ENCODE results near the gene ST3GAL3. TPM values are rescaled to one million over a fixed set of nuclear protein-coding genes. Genes with fewer than 3 reads are reported as not detected.
A peak's percentile ranks its signal among the peaks of the same experiment; 100 is the strongest.

The ST3GAL3 gene
- total RNA-seq, 1 experiment from 2014 or later = 26.8 TPM

DNA sequence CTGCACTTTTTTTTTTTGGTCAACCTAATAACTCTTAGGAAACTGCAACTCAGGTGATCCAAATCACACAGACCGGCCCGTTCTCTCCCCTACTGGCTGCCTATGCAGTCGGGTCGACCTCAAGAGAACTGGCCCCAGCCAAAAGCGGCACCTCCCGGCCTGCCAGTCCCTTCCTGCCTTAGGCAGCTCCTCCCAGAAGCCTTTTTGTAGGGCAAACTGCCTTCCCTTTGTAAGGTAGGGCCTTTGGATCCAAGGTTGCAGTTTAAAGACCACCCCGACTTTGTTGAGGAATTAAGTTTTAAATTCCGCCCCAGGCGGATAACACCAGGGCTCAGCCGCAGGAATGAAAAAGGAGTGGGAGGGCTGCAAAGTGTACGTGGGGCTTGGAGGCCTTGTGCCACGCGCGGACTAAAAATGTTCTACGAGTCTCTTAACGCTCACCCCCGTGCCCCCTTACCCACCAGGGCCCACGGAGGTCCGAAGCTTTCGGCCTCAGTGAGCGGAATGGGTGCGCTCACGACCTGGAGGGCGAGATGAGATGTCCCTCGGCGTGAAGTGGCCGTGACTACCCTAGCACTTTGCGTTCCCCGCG, 642 bp upstream of the ST3GAL3 start:
- H3K27ac ChIP-seq (ENCODE audit: low read depth, low read length, poor library complexity, severe bottlenecking) = peak overlapping the region; percentile 94
- H3K4me3 ChIP-seq (ENCODE audit: low read depth, low read length, poor library complexity, severe bottlenecking) = peak overlapping the region; percentile 98
- CTCF ChIA-PET = interaction anchor here (1.6 kb wide), 1 partner anchor 228 kb away, joined by 5 read pairs; no protein-coding TSS in a partner anchor

DNA sequence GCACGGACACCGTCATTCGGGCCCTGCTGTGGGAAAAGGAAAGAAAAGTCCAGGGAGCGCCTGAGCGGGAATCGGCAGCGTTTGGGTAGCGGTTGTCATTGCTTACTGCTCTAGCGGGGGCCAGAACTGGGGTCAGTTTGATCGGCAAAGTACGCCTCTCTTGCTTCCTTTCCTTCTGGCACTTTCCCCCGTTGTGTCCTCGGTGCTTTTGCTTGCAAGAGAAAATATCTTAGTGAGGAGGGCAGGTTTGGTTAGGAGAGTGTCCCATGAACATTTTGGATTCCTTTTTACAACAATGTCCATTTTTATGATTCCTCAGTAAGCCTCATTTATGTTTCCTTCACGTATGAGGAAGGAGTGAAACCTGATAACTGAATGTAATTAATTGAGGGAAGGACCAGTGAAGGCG, 670 bp downstream of the ST3GAL3 start:
- H3K9me3 ChIP-seq (ENCODE audit: low read depth, low read length, poor library complexity, severe bottlenecking) = no peaks in the 10 kb centered on the region
- H3K27ac ChIP-seq (ENCODE audit: low read depth, low read length, poor library complexity, severe bottlenecking) = peak overlapping the region; percentile 94
- intact Hi-C loops (cut with micrococcal nuclease; ENCODE audit: unreplicated experiment) = no loop called here
- ChIA-PET CTCF (no interaction called here), POLR2A (ENCODE audit: low non-redundant PET) (no interaction called here)
- TF ChIP-seq, protein P1, sequence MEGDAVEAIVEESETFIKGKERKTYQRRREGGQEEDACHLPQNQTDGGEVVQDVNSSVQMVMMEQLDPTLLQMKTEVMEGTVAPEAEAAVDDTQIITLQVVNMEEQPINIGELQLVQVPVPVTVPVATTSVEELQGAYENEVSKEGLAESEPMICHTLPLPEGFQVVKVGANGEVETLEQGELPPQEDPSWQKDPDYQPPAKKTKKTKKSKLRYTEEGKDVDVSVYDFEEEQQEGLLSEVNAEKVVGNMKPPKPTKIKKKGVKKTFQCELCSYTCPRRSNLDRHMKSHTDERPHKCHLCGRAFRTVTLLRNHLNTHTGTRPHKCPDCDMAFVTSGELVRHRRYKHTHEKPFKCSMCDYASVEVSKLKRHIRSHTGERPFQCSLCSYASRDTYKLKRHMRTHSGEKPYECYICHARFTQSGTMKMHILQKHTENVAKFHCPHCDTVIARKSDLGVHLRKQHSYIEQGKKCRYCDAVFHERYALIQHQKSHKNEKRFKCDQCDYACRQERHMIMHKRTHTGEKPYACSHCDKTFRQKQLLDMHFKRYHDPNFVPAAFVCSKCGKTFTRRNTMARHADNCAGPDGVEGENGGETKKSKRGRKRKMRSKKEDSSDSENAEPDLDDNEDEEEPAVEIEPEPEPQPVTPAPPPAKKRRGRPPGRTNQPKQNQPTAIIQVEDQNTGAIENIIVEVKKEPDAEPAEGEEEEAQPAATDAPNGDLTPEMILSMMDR (conservative IDR thresholded peaks at IDR 0.05; ENCODE audit: low read depth, low read length) = no peak
- TF ChIP-seq EZH2 (IDR thresholded peaks at IDR 0.05; ENCODE audit: borderline replicate concordance, low read depth, low read length, poor library complexity, severe bottlenecking) = no peak
- peaks cover 23% of the 10 kb centered on the region for H3K4me1 ChIP-seq (ENCODE audit: insufficient read depth, low read length, poor library complexity, severe bottlenecking)
- H3K27me3 ChIP-seq (replicated peaks; ENCODE audit: insufficient read depth, low read depth, low read length, poor library complexity) = no peaks in the 10 kb centered on the region
- peak; percentile 47 for DNase-seq (ENCODE audit: low spot score)
- H3K36me3 ChIP-seq (ENCODE audit: insufficient read depth, low read length, poor library complexity, severe bottlenecking) = peaks cover 24% of the 10 kb centered on the region
- BruUV-seq (replicated peaks) = no TSS peak
- peak overlapping the region; percentile 98 for H3K4me3 ChIP-seq (ENCODE audit: low read depth, low read length, poor library complexity, severe bottlenecking)

More for the DNA sequence above, 642 bp upstream of the ST3GAL3 start:
- H3K27me3 ChIP-seq (replicated peaks; ENCODE audit: insufficient read depth, low read depth, low read length, poor library complexity) = no peaks in the 10 kb centered on the region
- peaks cover 33% of the 10 kb centered on the region for H3K36me3 ChIP-seq (ENCODE audit: insufficient read depth, low read length, poor library complexity, severe bottlenecking)
- TSS peak; percentile 72 for BruUV-seq (replicated peaks)
- peak; percentile 39 for DNase-seq (ENCODE audit: low spot score)
- intact Hi-C loops (cut with micrococcal nuclease; ENCODE audit: unreplicated experiment) = no loop called here
- H3K9me3 ChIP-seq (ENCODE audit: low read depth, low read length, poor library complexity, severe bottlenecking) = no peaks in the 10 kb centered on the region
- POLR2A ChIA-PET (ENCODE audit: low non-redundant PET) = interaction anchor here (0.6 to 1.0 kb wide), 3 partner anchors 56 to 324 kb away, joined by 3 to 9 read pairs (median 8); partner anchors contain the start of gene SLC6A9
- peaks cover 23% of the 10 kb centered on the region for H3K4me1 ChIP-seq (ENCODE audit: insufficient read depth, low read length, poor library complexity, severe bottlenecking)
- TF ChIP-seq EZH2 (IDR thresholded peaks at IDR 0.05; ENCODE audit: borderline replicate concordance, low read depth, low read length, poor library complexity, severe bottlenecking) = no peak
- TF ChIP-seq, protein P1 (conservative IDR thresholded peaks at IDR 0.05; ENCODE audit: low read depth, low read length) = no peak

DNA sequence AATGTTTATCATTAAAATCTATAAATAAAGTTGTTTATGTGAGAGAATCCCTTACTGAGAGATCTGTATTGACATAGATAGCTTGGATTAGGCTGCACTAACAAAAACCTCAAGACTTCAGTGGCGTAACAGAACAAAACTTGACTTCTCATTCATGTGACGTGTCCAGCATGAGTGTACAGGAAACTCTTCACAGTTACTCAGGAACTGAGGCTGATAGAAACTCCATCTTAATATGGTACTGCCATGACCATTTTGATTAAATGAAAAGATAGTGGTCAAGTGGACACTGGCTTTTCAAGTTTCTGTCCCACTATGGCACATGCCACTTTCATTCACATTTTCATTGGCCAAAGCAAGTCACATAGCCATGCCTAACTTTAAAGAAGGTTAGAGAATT, 3.7 kb downstream of the ST3GAL3 start:
- TF ChIP-seq EZH2 (IDR thresholded peaks at IDR 0.05; ENCODE audit: borderline replicate concordance, low read depth, low read length, poor library complexity, severe bottlenecking) = no peak
- TF ChIP-seq, protein P1 (conservative IDR thresholded peaks at IDR 0.05; ENCODE audit: low read depth, low read length) = no peak
- Histone ChIP-seq H3K27me3 (replicated peaks; ENCODE audit: insufficient read depth, low read depth, low read length, poor library complexity) (no peaks in the 10 kb centered on the region), H3K27ac (ENCODE audit: low read depth, low read length, poor library complexity, severe bottlenecking) (no peak overlapping the region), H3K4me3 (ENCODE audit: low read depth, low read length, poor library complexity, severe bottlenecking) (no peak overlapping the region), H3K9me3 (ENCODE audit: low read depth, low read length, poor library complexity, severe bottlenecking) (no peaks in the 10 kb centered on the region), H3K36me3 (ENCODE audit: insufficient read depth, low read length, poor library complexity, severe bottlenecking) (no peaks in the 10 kb centered on the region), H3K4me1 (ENCODE audit: insufficient read depth, low read length, poor library complexity, severe bottlenecking) (peaks cover 21% of the 10 kb centered on the region)
- POLR2A ChIA-PET (ENCODE audit: low non-redundant PET) = no interaction called here
- CTCF ChIA-PET = no interaction called here
- intact Hi-C loops (cut with micrococcal nuclease; ENCODE audit: unreplicated experiment) = no loop called here
- DNase-seq (ENCODE audit: low spot score) = no peak
- BruUV-seq (replicated peaks) = no TSS peak

Data from A673 (cell line).